GM12874 (cell line): ENCODE measurements around the gene MYL12B.
A peak's percentile ranks its signal among the peaks of the same experiment; 100 is the strongest.

Experiments used
- CTCF ChIP-seq: IDR thresholded peaks from 2 replicates; pipeline ENCODE4 v1.5.1; 2011; ENCODE audit warnings: low read depth, mild to moderate bottlenecking, control low read depth, low read length, moderate library complexity; ENCODE audit not compliant: insufficient read depth

Gene MYL12B

GRCh38 chr18:3294435-3295080 is 32.6 kb downstream of the MYL12B start:
- no peak for TF ChIP-seq CTCF

- TF ChIP-seq CTCF = peak; percentile 90
Measured at GRCh38 chr18:3297025-3297984, 35.4 kb downstream of the MYL12B start.

GRCh38 chr18:3304832-3305231 is 42.9 kb downstream of the MYL12B start:
- TF ChIP-seq CTCF = no peak

GRCh38 chr18:3305354-3305762 is 43.4 kb downstream of the MYL12B start:
- TF ChIP-seq CTCF = no peak

- TF ChIP-seq CTCF = no peak
Measured at GRCh38 chr18:3305933-3306332, 44.0 kb downstream of the MYL12B start.

- TF ChIP-seq CTCF = no peak
Measured at GRCh38 chr18:3306391-3306790, 44.5 kb downstream of the MYL12B start.

GRCh38 chr18:3313685-3314084 is 51.8 kb downstream of the MYL12B start:
- no peak for TF ChIP-seq CTCF
